Stimulated activated CD8-positive, alpha-beta memory T cell treated with anti-CD3 and anti-CD28 coated beads, Interleukin-2, amount 100 ng/mL, for 48 hours (primary cell): ENCODE data around the gene FNBP1.

Source experiments
- DNase-seq, 2 donors: peaks; one replicate each; pipeline ENCODE4 v3.0.0-alpha.2; 2020; ENCODE audit warnings: low read depth in 2 of 2

Gene FNBP1

DNA sequence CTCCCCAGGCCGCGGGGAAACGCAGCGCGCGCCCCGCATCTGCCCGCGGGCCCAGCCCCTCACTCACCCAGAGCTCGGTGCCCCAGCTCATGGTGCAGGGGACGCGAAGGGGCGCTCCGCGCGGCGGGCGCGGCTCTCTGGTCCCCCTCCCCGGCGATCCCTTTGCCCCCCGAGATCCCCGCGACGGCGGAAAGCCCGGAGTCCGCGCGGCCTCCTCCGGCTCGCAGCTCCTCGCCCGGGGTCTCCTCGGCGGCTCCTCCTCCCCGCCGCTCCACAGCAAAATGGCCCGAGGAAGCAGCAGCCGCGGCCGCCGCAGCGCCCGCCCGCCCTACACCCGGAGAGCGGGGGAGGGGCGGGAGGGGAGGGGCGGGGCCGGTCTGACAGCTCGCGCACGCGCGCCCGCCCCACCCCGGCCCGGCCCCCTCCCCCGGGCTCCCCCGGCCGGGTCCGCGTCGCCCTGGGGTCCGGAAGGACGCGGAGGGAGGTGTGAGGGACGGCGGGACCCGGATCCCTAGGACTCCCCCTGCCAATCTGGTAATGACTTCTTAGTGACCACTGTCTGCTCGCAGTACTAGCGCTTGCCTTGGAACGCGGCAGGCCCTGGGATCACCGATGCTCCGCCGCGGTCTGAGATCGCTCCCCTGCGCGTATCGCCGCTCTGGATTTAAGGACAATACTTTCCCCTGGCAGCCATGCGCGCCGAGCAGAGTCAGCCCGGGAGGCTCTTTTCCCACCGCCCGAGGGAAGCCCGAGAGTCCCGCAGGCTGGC lies at the start of gene FNBP1:
TSS of gene FNBP1 (minus strand) at position 305 of the 769 bp plus-strand sequence. CDS start at position 91, 214 bp downstream.
- peak; percentile 67 to 74 for DNase-seq

DNA sequence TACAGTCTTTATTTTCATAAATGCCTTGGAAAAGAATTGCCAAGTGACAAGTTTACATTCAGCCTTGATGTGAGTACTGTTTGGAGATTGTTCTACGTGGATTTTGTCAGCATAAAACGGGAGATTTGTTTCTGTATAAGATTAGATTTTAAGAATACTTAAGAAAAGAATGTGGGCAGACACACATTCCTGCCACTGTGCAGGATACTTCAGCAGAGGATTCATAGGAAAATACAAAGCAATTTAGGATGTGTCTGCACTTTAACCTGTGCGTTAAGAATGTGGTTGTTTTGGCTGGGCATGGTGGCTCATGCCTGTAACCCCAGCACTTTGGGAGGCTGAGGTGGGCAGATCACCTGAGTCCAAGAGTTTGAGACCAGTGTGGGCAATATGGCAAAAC lies 47.9 kb upstream of the FNBP1 start:
- DNase-seq = no peak

DNA sequence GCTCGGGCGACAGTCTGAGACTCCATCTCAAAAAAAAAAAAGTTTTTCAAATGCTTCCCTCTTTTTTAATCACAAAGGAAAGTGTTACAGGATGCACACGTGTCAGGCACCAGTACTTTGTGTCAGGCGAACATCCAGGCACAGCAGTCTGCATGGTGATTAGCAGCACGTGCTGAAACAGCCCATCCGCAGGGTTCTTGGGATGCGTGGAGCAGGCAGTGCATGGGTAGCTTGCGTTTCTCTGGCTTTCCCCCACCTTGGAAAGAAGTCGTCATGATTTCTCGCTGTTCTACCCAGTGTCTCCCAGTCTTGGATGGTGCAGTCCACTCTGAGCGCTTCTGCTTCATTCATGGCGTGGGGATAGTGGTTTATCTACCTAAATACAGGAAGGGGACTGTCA lies 46.2 kb upstream of the FNBP1 start:
- DNase-seq = no peak

DNA sequence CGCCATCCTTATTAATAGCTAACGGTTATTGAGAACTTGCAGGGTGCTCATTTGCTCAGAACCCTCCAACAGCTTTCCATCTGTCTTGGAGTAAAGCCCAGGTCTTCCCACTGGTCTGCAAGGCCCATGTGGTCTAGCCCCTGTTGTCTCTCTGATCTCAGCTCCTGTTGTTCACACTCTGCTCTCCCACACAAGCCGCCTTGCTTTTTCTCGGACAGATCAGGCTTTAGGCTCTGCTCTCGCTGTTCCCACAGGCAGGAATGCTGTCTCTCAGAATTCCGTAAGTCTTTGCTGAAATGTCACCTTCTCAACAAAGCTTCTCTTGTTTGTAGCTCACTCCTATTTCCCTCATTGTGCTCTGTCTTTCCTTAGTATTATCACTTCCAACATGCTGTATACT lies 45.1 kb upstream of the FNBP1 start:
- no peak for DNase-seq

DNA sequence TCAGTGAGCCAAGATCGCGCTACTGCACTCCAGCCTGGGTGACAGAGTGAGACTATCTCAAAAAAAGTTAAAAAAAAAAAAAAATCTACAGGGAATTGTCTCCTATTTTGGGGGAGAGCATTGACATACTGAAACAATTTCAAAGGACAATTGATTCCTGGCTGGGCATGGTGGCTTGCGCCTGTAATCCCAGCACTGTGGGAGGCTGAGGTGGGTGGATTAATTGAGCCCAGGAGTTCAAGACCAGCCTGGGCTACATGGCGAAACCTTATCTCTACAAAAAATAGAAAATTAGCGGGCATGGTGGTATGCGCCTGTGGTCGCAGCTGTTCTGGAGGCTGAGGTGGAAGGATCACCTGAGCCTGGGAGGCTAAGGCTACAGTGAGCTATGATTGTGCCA lies 41.3 kb upstream of the FNBP1 start:
- no peak for DNase-seq

DNA sequence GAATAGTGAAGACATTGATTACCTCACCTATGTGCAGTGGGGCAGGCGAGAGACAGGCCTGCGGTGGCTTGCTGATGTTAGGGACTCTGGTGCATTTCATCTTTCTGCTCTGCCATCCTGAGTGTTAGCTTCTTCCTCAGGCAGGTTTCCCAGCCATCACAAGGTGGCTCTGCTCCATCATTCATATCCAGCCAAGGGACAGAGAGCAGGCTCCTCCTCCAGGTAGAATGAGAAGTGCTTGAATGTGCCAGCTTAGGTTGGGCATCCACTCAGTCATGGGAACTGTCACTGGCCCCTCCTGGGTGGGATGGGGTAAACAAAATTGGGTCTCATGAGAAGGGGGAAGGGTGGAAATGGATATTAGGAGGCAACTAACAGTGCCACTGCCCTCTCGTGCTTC lies 35.6 kb upstream of the FNBP1 start:
- no peak for DNase-seq

DNA sequence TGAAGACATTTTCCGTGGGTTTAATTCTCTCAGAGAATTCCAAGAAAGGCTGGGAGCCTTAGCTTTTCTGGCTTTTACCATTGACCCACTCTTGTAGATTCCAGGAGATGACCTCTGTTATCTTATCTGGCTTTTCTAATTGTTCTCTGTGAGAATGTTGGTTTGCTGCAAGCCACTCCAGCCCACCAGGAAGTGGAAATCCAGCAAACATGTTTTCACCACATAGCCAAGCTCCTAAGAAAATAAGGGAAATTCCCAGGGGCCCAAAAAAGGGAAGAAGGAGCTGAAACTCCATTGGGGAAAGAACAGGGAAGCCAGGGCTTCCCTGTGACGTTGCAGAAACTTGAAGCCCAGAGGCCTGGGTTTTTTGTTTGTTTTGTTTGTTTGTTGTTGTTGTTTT lies 30.4 kb upstream of the FNBP1 start:
- no peak for DNase-seq

DNA sequence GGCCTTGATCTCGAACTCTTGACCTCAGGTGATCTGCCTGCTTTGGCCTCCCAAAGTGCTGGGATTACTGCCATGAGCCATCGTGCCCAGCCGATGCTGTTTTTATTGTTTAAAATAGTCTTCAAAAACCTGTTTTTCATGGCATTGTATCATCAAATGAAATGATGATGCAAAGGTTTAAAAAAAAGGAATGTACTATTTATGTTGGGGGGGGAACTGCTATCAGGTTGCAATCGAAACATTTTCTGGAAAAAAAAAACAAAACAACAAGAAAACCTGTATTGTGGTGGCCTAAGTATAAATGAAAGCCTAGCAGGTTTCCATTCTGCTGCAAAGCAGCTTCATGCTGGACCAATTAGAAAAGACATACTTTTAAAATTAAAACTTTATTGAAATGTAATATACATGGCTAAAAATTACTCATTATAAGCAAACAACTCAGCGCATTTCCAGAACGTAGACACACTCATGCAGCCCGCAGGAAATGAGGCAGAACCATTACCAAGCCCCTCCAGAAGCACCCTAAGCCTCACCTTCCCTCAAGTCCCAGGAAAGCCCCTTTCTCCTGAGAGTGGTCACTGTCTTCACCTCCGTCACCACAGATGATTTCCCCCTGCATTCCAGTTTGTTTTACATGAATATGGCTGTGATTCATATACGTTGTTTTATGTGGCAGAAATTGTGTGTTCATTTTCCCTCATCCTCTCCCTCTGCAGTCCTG lies 29.7 kb upstream of the FNBP1 start:
- peak in 1 of 2 donors; percentile 13 for DNase-seq

DNA sequence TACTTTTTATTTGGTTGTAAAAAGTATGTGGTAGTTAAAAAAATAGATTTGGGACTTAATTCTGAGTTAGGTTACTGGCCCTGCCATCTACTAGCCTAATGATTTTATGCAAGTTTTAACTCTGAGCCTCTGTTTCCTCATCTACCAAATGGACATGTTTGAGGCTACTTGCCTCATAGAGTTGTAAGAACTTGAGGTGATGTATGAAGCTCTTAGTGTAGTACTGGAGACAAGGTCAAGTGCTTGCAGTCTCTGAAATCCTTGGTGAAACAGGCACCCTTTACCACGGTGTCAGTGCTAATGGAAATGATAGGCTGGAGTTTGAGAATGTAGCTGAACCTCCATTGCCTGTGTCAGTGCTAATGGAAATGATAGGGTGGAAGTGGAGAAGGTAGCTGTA lies 26.1 kb upstream of the FNBP1 start:
- DNase-seq = no peak

DNA sequence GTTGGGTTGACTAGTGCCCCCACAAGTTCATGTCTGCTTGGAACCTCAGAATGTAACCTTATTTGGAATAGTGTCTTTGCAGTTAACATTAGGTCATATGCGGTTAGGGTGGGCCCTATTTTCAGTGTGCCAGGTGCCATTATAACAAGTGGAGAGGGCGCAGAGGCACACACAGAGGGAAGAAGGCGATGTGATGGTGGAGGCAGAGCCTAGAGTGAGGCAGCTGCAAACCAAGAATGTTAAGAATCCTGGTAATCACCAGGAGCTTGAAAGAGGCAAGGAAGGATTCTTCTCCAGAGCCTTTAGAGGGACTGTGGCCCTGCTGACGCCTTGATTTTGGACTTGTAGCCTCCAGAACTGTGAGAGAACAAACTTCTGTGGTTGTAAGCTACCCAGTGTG lies 21.6 kb upstream of the FNBP1 start:
- no peak for DNase-seq

DNA sequence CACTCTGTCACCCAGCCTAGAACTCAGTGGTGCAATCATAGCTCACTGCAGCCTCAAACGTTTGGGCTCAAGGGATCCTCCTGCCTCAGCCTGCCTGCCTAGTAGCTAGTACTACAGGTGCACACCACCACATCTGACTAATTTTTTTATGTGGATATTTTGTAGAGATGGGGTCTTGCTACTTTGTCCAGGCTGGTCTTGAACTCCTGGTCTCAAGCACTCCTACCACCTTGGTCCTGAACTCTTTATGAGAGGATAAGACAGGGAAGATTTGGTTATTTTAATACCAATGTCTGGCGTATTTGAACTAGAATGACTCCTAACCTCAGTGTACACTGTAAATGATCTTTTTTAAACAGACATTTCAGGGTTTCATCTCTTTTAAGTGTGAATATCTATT lies 19.8 kb upstream of the FNBP1 start:
- DNase-seq = no peak

DNA sequence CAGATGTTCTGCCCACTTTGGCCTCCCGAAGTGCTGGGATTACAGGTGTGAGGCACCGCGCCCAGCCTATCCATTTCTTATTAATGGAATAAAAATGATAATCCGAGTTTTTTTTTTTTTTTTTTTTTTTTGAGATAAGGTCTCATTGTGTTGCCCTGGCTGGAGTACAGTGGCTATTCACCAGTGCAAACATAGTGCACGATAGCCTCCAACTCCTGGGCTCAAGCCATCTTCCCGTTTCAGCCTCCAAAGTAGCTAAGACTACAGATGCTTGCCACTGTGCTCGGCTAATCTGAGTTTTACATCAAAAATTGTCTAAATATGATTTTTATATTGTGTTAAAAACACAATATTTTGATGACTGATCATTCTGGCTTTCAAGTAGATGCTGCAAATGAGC lies 17.3 kb upstream of the FNBP1 start:
- no peak for DNase-seq

DNA sequence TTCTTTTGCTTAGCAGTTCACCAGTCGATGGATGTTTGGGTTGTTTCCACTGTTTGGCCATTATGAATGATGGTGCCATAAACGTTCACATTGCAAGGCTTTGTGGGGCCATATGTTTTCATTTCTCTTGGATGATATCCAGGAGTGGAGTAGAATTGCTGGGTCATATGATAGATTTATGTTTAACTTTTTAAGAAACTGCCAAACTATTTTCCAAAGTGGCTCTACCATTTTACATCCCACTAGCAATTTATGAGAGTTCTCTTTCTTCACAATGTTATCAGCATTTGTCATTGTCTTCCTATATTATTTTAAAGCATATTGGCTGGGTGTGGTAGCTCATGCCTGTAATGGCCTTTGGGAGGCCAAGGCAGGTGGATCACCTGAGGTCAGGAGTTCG lies 15.9 kb upstream of the FNBP1 start:
- no peak for DNase-seq

DNA sequence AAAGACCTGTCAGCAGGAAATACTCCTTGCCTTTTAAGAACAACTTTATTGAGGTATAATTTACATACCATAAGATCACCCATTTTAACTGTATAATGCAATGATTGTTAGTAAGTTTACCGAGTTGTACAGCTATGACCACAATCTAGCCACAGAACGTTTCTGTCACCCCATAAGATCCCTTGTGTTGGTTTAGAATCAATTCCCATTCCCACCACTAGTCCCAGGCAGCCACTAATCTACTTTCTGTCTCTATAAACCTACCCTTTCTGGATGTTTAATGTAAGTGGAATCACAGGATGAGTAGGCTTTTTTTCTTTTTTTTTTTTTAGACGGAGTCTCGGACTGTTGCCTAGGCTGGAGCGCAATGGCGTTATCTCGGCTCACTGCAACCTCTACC lies 15.2 kb upstream of the FNBP1 start:
- DNase-seq = no peak

DNA sequence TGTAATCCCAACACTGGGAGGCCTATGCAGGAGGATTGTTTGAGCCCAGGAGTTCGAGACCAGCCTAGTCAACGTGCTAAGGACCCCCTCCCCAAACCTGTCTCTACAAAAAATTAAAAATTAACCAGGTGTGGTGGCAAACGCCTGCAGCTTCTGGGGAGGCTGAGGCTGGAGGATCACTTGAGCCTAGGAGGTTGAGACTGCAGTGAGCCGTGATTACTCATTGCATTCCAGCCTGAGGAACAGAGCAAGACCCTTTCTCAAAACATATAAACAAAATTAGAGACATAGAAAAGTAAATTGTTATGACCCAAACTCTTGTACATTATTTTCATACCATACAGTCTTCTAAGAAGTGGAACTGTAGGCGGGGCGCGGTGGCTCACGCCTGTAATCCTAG lies 11.8 kb upstream of the FNBP1 start:
- DNase-seq = no peak

DNA sequence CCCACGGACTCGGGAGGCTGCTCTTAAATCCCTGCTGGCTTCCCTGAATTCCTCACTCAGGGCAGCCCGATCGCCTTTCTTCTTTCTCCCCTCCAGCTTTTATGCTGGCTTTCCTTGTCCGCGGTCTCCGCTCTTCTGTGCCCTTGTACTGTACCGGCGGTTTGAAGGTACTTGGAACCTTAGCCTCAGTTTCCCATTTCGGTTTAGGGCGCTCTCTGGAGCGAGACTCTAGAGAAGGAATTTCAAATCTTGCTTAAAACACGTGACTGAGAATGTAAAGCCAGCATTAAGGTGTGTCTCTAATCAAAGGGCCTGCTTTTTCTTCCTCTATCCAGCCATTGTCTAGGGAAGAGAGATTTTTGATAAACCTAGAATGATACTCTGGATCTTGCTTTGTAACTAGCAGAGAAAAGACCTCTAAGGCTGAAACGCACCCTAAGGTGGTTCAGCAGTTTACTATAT lies 11.4 kb upstream of the FNBP1 start:
- DNase-seq = no peak

DNA sequence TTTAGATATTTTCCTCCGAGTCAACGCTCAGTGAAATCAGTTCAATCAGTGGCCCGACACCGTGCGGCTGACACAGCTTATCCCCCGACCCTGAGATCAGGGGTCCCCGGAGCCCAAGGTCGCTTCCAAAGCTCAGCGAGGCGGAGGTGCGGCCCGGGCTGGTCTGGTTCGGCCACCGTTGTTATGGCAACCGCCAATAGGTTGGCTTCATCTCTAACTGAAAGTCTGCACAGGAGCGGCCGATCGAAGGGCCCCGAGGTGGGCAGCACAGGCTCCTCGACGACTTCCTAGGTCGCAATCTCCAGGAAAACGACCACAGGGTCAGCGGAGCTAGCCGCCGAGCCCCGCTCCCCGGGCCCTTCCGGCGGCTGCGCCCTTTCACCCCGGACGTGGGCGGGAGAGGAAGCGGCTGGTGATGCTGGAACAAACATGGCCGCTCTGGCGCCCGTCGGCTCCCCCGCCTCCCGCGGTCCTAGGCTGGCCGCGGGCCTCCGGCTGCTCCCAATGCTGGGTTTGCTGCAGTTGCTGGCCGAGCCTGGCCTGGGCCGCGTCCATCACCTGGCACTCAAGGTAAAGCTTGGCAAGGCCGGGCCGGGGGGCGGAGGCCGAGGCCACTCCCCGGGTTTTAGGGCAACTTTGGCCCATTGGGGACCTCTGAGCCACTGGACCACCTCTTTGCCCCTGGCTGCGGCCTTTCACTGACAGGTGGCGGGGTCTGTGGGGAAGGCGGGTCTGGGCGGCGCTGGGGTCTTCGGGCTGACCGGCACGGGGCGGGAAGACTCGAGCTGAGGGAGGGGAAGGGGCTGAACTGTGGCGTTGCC lies 10.7 kb upstream of the FNBP1 start, which contains the start of gene GPR107:
TSS of gene GPR107 (plus strand) at position 403 of the 821 bp plus-strand sequence. CDS start at position 430, 27 bp downstream.
- DNase-seq = peak; percentile 67 to 73

DNA sequence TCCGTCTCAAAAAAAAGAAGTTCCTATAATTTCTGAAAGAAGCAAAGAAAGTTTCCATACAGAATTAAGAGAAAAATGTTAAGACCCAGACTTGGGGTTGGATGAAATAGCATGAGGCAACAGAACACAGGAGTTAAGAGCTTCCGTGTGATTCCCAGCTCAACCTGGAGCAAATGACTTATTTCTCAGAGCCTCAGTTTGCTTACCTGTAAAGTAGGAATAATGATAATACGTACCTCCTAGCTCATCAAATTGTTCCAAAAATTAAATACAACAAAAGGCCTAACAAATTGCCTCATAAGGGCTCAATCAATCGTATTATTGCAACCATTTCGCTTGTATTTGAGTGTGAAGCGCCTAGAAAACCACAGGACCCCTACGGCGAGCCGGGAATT lies 10.1 kb upstream of the FNBP1 start:
- no peak for DNase-seq

DNA sequence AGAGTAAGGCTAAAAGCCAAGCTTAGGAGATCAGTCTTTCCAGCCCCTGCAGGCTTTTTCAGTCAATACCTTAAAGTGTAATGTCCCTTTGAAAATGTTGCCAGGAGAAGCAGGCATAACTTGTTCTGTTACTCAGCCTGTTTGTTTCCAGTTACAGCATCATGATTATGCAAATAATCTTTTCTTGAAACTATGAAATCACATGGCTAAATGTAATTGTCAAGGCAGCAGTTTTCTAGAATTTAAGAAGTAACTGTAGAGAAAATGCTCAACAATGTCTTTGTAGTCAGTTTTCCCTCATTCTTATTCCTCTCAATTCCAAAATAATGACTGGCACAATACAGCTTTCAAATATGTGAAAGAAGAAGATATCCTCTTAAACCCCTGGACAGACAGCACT lies 8.9 kb upstream of the FNBP1 start:
- DNase-seq = no peak

DNA sequence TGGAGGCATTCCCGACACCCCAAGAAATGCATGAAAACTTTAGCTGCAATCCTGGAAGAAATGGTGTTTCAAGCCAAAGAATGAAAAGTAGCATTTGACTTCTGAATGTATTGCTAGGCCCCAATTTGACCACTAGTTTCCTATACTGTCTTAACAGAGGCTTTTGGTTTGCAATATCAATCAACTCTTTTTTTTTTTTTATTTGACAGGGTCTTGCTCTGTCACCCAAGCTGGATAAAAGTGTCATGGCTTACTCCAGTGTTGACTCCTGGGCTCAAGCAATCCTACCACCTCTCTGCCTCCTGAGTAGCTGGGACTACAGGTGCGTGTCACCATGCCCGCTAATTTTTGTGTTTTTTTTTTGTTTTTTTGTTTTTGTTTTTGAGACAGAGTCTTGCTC lies 7.5 kb upstream of the FNBP1 start:
- DNase-seq = no peak

DNA sequence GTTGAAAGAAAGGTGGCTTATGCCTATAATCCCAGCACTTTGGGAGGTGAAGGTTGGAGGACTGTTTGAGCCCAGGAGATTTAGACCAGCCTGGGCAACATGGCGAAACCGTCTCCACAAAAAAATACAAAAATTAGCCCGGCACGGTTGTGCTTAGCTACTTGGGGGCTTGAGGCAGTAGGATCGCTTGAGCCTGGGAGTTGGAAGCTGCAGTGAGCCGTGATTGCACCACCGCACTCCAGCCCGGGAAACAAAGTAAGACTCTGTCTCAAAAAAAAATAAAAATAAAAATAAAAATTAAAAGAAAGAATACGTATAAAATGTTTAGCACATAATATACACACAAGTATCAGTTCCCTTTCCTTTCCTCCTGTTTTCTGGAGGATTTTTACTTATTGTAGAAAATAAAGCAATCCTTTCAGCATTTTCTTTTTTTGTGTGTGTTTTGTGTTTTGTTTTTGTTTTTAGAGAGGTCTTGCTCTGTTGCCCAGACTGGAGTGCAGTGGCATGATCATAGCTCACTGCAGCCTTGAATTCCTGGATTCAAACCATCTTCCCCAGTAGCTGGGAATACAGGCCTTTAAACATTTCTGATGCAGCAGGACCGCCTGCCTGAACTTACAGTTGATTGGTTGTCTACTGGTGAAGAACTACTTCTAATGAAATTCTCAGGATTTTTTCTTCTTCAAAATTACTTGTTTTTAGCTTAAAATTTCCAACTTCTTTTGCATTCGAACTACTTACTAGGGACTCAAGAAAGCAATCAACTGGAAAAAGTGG lies 6.6 kb upstream of the FNBP1 start:
- no peak for DNase-seq
